ENCODE data around the gene PRPH2.

- no peak for TF ChIP-seq POLR2AphosphoS5 (IDR thresholded peaks at IDR 0.05)
- TF ChIP-seq, protein P1, sequence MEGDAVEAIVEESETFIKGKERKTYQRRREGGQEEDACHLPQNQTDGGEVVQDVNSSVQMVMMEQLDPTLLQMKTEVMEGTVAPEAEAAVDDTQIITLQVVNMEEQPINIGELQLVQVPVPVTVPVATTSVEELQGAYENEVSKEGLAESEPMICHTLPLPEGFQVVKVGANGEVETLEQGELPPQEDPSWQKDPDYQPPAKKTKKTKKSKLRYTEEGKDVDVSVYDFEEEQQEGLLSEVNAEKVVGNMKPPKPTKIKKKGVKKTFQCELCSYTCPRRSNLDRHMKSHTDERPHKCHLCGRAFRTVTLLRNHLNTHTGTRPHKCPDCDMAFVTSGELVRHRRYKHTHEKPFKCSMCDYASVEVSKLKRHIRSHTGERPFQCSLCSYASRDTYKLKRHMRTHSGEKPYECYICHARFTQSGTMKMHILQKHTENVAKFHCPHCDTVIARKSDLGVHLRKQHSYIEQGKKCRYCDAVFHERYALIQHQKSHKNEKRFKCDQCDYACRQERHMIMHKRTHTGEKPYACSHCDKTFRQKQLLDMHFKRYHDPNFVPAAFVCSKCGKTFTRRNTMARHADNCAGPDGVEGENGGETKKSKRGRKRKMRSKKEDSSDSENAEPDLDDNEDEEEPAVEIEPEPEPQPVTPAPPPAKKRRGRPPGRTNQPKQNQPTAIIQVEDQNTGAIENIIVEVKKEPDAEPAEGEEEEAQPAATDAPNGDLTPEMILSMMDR (IDR thresholded peaks at IDR 0.05): no peak
- no peak for TF ChIP-seq POLR2A (IDR thresholded peaks at IDR 0.05)
Observed at GRCh38 chr6:42694586-42694985, 27.8 kb downstream of the PRPH2 start.
